Measurements from ENCODE around the gene ACTG1. TPM values are rescaled to one million over a fixed set of nuclear protein-coding genes. Genes with fewer than 3 reads are reported as not detected.

The ACTG1 gene
- total and polyA plus RNA-seq, 12 donors: 290 to 1,180 (median 345) TPM

DNA sequence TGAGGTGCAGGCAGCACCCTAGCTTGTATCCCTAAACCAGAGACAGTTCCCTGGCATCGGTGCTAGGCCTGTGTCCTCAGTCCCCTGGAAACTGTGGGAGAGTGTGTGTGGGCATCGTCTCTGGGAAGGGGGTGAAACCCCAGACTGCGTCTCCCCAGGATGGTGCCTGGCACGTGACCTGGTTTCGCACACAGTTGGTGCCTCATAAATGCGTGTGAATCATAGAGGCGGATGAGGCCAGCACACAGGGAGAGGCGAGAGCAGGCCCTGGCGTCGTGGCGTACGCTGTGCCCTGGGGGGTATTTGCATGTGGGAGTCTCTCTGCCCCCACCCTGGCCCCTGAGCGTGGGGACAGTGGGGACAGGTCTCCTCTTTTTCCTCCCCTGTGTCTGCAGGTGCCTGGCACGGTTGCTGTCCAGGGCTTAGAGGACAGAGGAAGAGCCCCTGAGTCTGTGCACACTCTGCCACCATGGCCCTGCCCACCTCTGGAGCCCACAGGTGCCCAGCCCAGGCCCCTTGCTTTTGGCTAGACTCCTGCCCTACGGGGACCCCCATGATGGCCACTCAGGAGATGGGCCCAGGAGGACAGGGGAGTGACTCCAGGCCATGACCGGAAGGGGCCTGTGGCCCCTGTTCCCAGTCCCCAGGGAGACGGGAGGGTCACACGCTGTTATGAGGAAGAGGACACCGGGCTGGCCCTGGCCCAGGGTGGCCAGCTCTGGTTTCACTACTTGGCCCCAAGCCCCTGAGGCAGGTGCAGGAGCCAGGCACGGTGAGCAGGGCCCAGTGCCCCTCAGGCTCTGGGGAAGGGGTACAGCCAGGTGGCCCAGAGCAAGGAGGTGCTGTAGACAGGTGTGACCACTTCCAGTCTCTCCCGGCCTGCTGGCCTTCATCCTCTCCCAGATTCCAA lies 14.3 kb upstream of the ACTG1 start:
- DNase-seq: peak in 1 of 2 donors; percentile 5
- no peaks in the 10 kb centered on the region for H3K36me3 ChIP-seq
- H3K9me3 ChIP-seq: no peaks in the 10 kb centered on the region
- H3K4me1 ChIP-seq: peaks cover 0 to 15% (median 5%) of the 10 kb centered on the region in 9 donors
- H3K27me3 ChIP-seq: peaks cover 0 to 72% (median 63%) of the 10 kb centered on the region in 7 donors
- no peak for ATAC-seq
- H3K27ac ChIP-seq: no peak overlapping the region
- intact Hi-C loops (cut with DNase I): no loop called here
- 85 to 88% methylated on average over 21 of the region's 21 CpGs for WGBS, 2 donors
- TF ChIP-seq, protein P1, sequence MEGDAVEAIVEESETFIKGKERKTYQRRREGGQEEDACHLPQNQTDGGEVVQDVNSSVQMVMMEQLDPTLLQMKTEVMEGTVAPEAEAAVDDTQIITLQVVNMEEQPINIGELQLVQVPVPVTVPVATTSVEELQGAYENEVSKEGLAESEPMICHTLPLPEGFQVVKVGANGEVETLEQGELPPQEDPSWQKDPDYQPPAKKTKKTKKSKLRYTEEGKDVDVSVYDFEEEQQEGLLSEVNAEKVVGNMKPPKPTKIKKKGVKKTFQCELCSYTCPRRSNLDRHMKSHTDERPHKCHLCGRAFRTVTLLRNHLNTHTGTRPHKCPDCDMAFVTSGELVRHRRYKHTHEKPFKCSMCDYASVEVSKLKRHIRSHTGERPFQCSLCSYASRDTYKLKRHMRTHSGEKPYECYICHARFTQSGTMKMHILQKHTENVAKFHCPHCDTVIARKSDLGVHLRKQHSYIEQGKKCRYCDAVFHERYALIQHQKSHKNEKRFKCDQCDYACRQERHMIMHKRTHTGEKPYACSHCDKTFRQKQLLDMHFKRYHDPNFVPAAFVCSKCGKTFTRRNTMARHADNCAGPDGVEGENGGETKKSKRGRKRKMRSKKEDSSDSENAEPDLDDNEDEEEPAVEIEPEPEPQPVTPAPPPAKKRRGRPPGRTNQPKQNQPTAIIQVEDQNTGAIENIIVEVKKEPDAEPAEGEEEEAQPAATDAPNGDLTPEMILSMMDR (IDR thresholded peaks at IDR 0.05): no peak
- H3K4me3 ChIP-seq: no peak overlapping the region

DNA sequence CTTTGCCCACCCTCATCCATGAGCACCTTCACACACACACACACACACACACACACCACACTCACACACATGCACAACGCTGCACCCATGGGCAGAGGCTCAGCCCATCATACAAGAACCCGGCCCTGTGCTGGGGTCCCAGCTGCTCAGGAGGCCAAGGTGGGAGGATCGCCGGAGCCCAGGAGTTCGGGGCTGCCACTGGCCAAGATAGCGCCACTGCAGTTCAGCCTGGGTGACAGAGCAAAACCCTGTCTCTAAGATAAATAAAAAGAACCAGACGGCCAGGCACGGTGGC lies 12.2 kb upstream of the ACTG1 start:
- Histone ChIP-seq H3K9me3 (no peaks in the 10 kb centered on the region), H3K4me1 (peaks cover under 1 to 18% (median 5%) of the 10 kb centered on the region in 9 donors), H3K27me3 (peaks cover 0 to 73% (median 63%) of the 10 kb centered on the region in 7 donors), H3K27ac (no peak overlapping the region), H3K4me3 (no peak overlapping the region), H3K36me3 (no peaks in the 10 kb centered on the region)
- 77 to 91% methylated on average over 8 of the region's 8 CpGs for WGBS, 2 donors
- TF ChIP-seq, protein P1 (IDR thresholded peaks at IDR 0.05): no peak
- ATAC-seq: no peak
- DNase-seq: peak in 1 of 2 donors; percentile 5
- intact Hi-C loops (cut with DNase I): no loop called here

DNA sequence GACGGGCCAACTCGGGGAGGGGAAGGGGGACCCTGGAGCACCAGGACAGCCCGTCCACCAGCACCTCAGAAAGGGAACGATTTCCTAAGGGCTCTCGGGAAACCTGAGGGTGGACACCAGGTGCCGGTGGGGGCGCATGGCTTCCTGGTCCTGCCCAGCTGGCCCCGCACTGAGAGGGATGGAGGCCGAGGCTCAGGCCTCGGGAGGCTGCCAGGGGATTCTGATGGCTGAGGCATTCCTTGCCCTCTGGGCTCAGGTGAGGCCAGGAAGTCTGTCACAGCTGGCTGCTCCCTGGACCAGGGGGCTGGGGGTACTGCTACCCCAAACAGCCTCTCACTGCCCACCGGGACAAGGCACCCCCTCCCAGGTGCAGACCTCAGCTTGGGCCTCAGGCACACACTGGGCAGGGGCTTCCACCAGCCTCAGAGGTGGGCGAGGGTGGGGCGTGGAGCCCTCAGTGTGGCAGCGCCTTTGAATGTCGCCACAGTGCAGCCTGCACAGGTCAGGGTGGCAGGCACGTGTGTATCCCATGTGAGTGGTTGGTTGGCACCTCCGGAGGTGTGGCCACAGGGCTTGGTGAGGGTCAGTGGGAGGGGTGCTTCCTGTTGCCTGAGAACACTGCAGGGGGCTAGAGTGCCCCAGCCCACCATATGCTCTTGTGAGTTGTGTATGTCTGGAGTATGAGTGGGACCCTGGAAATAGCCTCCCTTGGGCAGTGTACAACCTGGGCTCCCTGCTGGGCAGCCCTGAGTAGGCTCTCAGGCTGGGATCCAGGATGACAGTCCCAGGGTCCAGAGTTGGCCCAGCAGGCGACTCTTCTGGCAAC lies 11.7 kb upstream of the ACTG1 start:
- 73 to 79% methylated on average over 18 of the region's 18 CpGs for WGBS, 2 donors
- TF ChIP-seq, protein P1 (IDR thresholded peaks at IDR 0.05): no peak
- Histone ChIP-seq H3K27ac (no peak overlapping the region), H3K27me3 (peaks cover 0 to 73% (median 60%) of the 10 kb centered on the region in 7 donors), H3K4me3 (no peak overlapping the region), H3K36me3 (no peaks in the 10 kb centered on the region), H3K9me3 (no peaks in the 10 kb centered on the region), H3K4me1 (peaks cover 6 to 24% (median 10%) of the 10 kb centered on the region in 9 donors)
- intact Hi-C loops (cut with DNase I): no loop called here
- no peak for ATAC-seq
- peak in 1 of 2 donors; percentile 8 for DNase-seq

DNA sequence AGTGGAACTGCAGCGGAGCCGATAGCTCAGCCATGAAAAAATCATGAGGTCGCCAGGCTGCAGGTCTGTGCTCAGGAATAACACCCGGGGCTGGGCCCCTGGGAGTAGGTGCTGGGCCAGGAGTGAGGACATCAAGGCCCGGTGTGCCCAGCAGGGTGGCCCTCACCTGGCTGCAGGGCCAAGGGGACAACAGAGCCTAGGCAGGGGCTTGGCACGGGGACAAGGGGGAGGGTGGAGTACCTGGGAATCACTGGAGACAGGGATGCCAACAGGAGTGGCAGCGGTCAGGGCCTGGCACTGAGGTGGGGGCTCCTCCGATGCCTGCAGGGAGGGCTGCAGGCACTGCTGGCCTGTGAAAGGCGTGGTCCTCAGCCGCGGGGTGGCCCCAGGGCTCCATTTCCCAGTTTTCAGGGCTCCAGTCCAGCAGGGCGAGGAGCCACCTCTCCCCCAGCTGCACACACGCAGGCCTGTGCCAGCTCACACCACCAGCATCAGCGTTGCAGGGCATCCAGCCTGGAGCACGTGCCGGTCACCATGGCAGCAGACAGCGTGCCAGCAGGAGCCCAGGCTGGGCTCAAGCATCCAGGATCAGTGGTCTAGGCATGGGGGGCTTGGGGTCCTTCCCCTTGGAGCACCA lies 10.9 kb upstream of the ACTG1 start:
- TF ChIP-seq, protein P1 (IDR thresholded peaks at IDR 0.05): peak in 2 of 9 donors; percentile 1 to 16
- Histone ChIP-seq H3K4me3 (no peak overlapping the region), H3K27me3 (peaks cover 0 to 68% (median 52%) of the 10 kb centered on the region in 7 donors), H3K4me1 (peaks cover 13 to 31% (median 18%) of the 10 kb centered on the region in 9 donors), H3K27ac (no peak overlapping the region), H3K36me3 (no peaks in the 10 kb centered on the region), H3K9me3 (no peaks in the 10 kb centered on the region)
- DNase-seq: peak in 1 of 2 donors; percentile 32
- ATAC-seq: peak; percentile 9 to 68 (median 40)
- intact Hi-C loops (cut with DNase I): no loop called here
- 24 to 29% methylated on average over 17 of the region's 17 CpGs for WGBS, 2 donors

Data from heart right ventricle (tissue), 16 donors.